GM19463 (cell line): ENCODE results near the gene C1orf74.

Experiments used
- ATAC-seq: cut with Tn5 transposase; IDR thresholded peaks from one replicate; pipeline ENCODE4 v1.9.1; 2021; ENCODE audit warnings: mild to moderate bottlenecking, moderate library complexity; ENCODE audit not compliant: unreplicated experiment

The C1orf74 gene

GRCh38 chr1:209772126-209772525 lies 12.2 kb downstream of the C1orf74 start:
- ATAC-seq = no peak

GRCh38 chr1:209770636-209771415 lies 13.5 kb downstream of the C1orf74 start:
- no peak for ATAC-seq

- ATAC-seq = no peak
These were observed 14.4 kb downstream of the C1orf74 start for GRCh38 chr1:209769971-209770370.

- ATAC-seq = peak; percentile 65
These were observed 15.0 kb downstream of the C1orf74 start for GRCh38 chr1:209769171-209769904.

- peak; percentile 87 for ATAC-seq
These were observed 16.0 kb downstream of the C1orf74 start for GRCh38 chr1:209768354-209768774.

- ATAC-seq = no peak
These were observed 16.7 kb downstream of the C1orf74 start for GRCh38 chr1:209767706-209768105.

- no peak for ATAC-seq
These were observed 17.3 kb downstream of the C1orf74 start for GRCh38 chr1:209767096-209767495.

- no peak for ATAC-seq
These were observed 18.3 kb downstream of the C1orf74 start for GRCh38 chr1:209766051-209766450.

GRCh38 chr1:209761011-209761635 lies 23.2 kb downstream of the C1orf74 start:
- ATAC-seq = no peak

GRCh38 chr1:209759829-209760359 lies 24.5 kb downstream of the C1orf74 start:
- no peak for ATAC-seq

- ATAC-seq = no peak
These were observed 26.0 kb downstream of the C1orf74 start for GRCh38 chr1:209758400-209758799.

- peak; percentile 21 for ATAC-seq
These were observed 27.5 kb downstream of the C1orf74 start for GRCh38 chr1:209756615-209757445.

GRCh38 chr1:209755926-209756614 lies 28.3 kb downstream of the C1orf74 start, which contains the start of gene TRAF3IP3:
Gene TRAF3IP3, plus strand, starts transcription at chr1:209756053. Its CDS starts 3,987 bp downstream, at chr1:209760040.
- ATAC-seq = peak; percentile 67

GRCh38 chr1:209755256-209755655 lies 29.1 kb downstream of the C1orf74 start:
- ATAC-seq = no peak

GRCh38 chr1:209752890-209753289 lies 31.5 kb downstream of the C1orf74 start:
- no peak for ATAC-seq

- peak; percentile 40 for ATAC-seq
These were observed 32.6 kb downstream of the C1orf74 start for GRCh38 chr1:209751627-209752231.

- no peak for ATAC-seq
These were observed 34.6 kb downstream of the C1orf74 start for GRCh38 chr1:209749670-209750323.

GRCh38 chr1:209749205-209749604 lies 35.2 kb downstream of the C1orf74 start:
- ATAC-seq = no peak

GRCh38 chr1:209748620-209749019 lies 35.7 kb downstream of the C1orf74 start:
- ATAC-seq = no peak
